Thyroid gland (tissue), 4 donors: Measurements from ENCODE around the gene POLL. TPM values are rescaled to one million over a fixed set of nuclear protein-coding genes. Genes with fewer than 3 reads are reported as not detected.
A peak's percentile ranks its signal among the peaks of the same experiment; 100 is the strongest.

ENCODE experiments used
- DNase-seq, 2 donors: peaks; one replicate each; pipeline ENCODE4 v3.0.0-alpha.2; 2019
- H3K27ac ChIP-seq, 3 donors: fragments of 200-600 bp; sonication (generic); 1 replicate in 2 of 3; 2 replicates in 1 of 3; pipeline ENCODE4 v1.5.1; 2016 to 2019; ENCODE audit warnings: mild to moderate bottlenecking in 1 of 3, moderate library complexity in 1 of 3
- H3K27me3 ChIP-seq: fragments of 200-600 bp; sonication (generic); one replicate; pipeline ENCODE4 v1.5.1; 2019
- H3K36me3 ChIP-seq, 2 donors: fragments of 200-600 bp; sonication (generic); one replicate each; pipeline ENCODE4 v1.5.1; 2016 to 2019
- H3K4me1 ChIP-seq, 2 donors: fragments of 200-600 bp; sonication (generic); one replicate each; pipeline ENCODE4 v1.5.1; 2017 to 2019
- H3K4me3 ChIP-seq, 3 donors: fragments of 200-600 bp; sonication (generic); replicated peaks in 1 of 3; 1 replicate in 2 of 3; 2 replicates in 1 of 3; pipeline ENCODE4 v1.5.1; 2016; ENCODE audit warnings: mild to moderate bottlenecking in 1 of 3
- H3K9me3 ChIP-seq: fragments of 200-600 bp; sonication (generic); one replicate; pipeline ENCODE4 v1.5.1; 2017
- CTCF ChIP-seq, 6 experiments: fragments of 200-600 bp in 3 of 6; fragments of 450-650 bp in 3 of 6; sonication (generic) in 3 of 6; IDR thresholded peaks; one replicate each; pipeline ENCODE4 v1.5.1; 2016 to 2019; ENCODE audit warnings: antibody characterized with exemption in 6 of 6, mild to moderate bottlenecking in 2 of 6, inconsistent platforms in 1 of 6, moderate library complexity in 1 of 6
- POLR2A ChIP-seq, 2 donors: fragments of 450-650 bp; IDR thresholded peaks; one replicate each; pipeline ENCODE4 v1.6.1; 2017; ENCODE audit warnings: antibody characterized with exemption in 2 of 2, mild to moderate bottlenecking in 2 of 2, moderate library complexity in 1 of 2
- WGBS, 2 donors: methylation state at CpG; one replicate each; pipeline ENCODE4 v1.1.5; 2017; 5-methylcytosine and 5-hydroxymethylcytosine counted together
- intact Hi-C: fragments of 100-400 bp; cut with DNase I; formaldehyde crosslinking; loops from one replicate; pipeline ENCODE4 v1.15.1; 2023
- total RNA-seq, 4 donors: library from RNA; depleted of rRNA; stranded (reverse); fragments of >200 nt; gene quantifications; one replicate each; pipeline ENCODE4 v1.2.3, GENCODE V29; 2016

POLL gene
- total RNA-seq, 4 donors from 2014 or later = 26.2 to 34.9 (median 33.1) TPM

GRCh38 chr10:101611096-101611905 is 23.2 kb upstream of the POLL start:
- DNase-seq = no peak
- WGBS, 2 donors = 88 to 89% methylated on average over 10 to 16 of the region's 16 CpGs

DNA sequence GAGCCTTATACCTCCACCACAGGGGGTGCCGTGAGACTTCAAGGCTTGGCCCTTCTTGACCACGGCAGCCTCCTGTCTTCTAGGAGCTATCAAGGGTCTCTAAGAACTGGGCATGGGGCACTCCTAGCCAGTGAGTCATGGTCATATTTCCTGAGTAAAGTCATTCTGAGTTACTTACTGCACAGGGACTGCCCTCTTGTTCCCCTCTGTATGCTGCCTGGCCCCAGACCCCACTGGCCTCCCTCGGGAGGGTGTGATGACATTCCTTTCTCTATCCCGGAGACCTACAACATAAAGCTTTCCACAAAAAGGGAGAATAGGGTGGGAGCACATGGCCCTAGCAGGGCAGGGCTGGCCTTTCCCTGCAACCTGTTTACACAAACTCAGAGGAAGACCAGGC is 21.4 kb upstream of the POLL start:
- Histone ChIP-seq H3K9me3 (no peaks in the 10 kb centered on the region), H3K36me3 (peaks cover 30 to 45% of the 10 kb centered on the region in 2 donors), H3K4me3 (no peak overlapping the region), H3K27me3 (no peaks in the 10 kb centered on the region), H3K4me1 (peaks cover 2 to 4% of the 10 kb centered on the region in 2 donors), H3K27ac (no peak overlapping the region)
- 84 to 86% methylated on average over 4 of the region's 4 CpGs for WGBS, 2 donors
- TF ChIP-seq POLR2A (IDR thresholded peaks at IDR 0.05) (no peak), CTCF (IDR thresholded peaks at IDR 0.05) (no peak)
- DNase-seq = no peak
- intact Hi-C loops = loop anchor here (5.0 kb wide), 1 partner anchor 168 kb away; the partner anchor contains the start of gene FGF8

More at GRCh38 chr10:101611096-101611905, 23.2 kb upstream of the POLL start:
- peaks cover 25 to 37% of the 10 kb centered on the region in 2 donors for H3K36me3 ChIP-seq
- H3K27ac ChIP-seq = no peak overlapping the region
- peaks cover 2 to 4% of the 10 kb centered on the region in 2 donors for H3K4me1 ChIP-seq
- H3K27me3 ChIP-seq = no peaks in the 10 kb centered on the region
- TF ChIP-seq CTCF (IDR thresholded peaks at IDR 0.05) (no peak), POLR2A (IDR thresholded peaks at IDR 0.05) (no peak)
- H3K9me3 ChIP-seq = no peaks in the 10 kb centered on the region
- intact Hi-C loops = no loop called here
- no peak overlapping the region for H3K4me3 ChIP-seq

- DNase-seq = no peak
- H3K27ac ChIP-seq = no peak overlapping the region
- peaks cover 30 to 42% of the 10 kb centered on the region in 2 donors for H3K36me3 ChIP-seq
- WGBS, 2 donors = 48 to 50% methylated on average over 2 of the region's 2 CpGs
- H3K4me1 ChIP-seq = peaks cover 0 to 6% of the 10 kb centered on the region in 2 donors
- no peak overlapping the region for H3K4me3 ChIP-seq
- no peaks in the 10 kb centered on the region for H3K9me3 ChIP-seq
- intact Hi-C loops = loop anchor here (5.0 kb wide), 1 partner anchor 170 kb away; the partner anchor contains the start of gene FGF8
- H3K27me3 ChIP-seq = no peaks in the 10 kb centered on the region
- no peak for TF ChIP-seq POLR2A (IDR thresholded peaks at IDR 0.05)
- no peak for TF ChIP-seq CTCF (IDR thresholded peaks at IDR 0.05)
Observed at GRCh38 chr10:101607124-101607523, 19.1 kb upstream of the POLL start.

DNA sequence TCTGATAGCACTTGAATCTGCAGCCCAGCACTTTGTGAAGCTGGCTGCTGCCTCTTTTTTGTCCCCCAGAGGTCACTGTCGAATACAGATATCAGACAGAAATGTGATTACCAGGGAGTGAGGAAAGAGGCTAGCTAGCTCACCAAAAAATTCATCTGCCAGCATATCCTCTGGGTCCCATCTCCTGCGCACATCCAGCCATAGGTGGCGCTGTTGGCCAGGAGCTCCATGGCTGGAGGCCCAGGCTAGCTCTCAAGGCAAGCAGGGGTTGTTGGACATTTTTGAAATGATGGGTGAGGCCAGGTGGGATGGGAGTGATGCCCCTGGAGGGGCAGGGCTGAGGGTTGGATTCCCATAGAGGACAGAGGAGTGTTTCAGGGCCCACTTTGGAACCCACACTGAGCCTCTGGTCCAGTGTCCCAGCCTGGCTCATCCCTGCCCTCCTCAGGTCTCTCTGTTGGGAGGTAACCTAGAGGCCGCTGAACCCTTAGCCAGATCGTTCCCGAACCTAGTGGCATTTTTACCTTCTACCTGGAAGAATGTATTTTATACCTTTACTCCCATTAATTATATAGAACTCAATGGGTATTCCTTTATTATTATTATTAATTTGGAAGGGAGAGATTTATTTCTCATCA is 14.8 kb upstream of the POLL start:
- Histone ChIP-seq H3K36me3 (peaks cover 6 to 10% of the 10 kb centered on the region in 2 donors), H3K4me3 (no peak overlapping the region), H3K4me1 (peaks cover 0 to 11% of the 10 kb centered on the region in 2 donors), H3K9me3 (no peaks in the 10 kb centered on the region), H3K27ac (no peak overlapping the region), H3K27me3 (no peaks in the 10 kb centered on the region)
- intact Hi-C loops = no loop called here
- DNase-seq = peak; percentile 69 to 75
- TF ChIP-seq POLR2A (IDR thresholded peaks at IDR 0.05) (no peak), CTCF (IDR thresholded peaks at IDR 0.05) (peak; percentile 47 to 85 (median 66))
- 46 to 60% methylated on average over 6 of the region's 6 CpGs for WGBS, 2 donors

GRCh38 chr10:101601541-101601940 is 13.5 kb upstream of the POLL start:
- intact Hi-C loops = no loop called here
- Histone ChIP-seq H3K9me3 (no peaks in the 10 kb centered on the region), H3K4me3 (no peak overlapping the region), H3K27ac (no peak overlapping the region), H3K4me1 (peaks cover 0 to 11% of the 10 kb centered on the region in 2 donors), H3K27me3 (no peaks in the 10 kb centered on the region), H3K36me3 (peaks cover 6 to 8% of the 10 kb centered on the region in 2 donors)
- DNase-seq = peak; percentile 78 to 82
- WGBS, 2 donors = 50 to 88% methylated on average over 1 of the region's 1 CpG
- TF ChIP-seq POLR2A (IDR thresholded peaks at IDR 0.05) = no peak
- no peak for TF ChIP-seq CTCF (IDR thresholded peaks at IDR 0.05)
